ENCODE results near the gene NHLRC3.
"Not testable (repeated sequence)": the region's sequence is repeated elsewhere in the genome, so short reads cannot be mapped to it uniquely, and the experiment has no call there.

Gene NHLRC3

GRCh38 chr13:39054112-39054511, 15.9 kb downstream of the NHLRC3 start:
- TF ChIP-seq CTCF (IDR thresholded peaks at IDR 0.05; ENCODE audit: borderline replicate concordance, insufficient read depth, low read depth, low read length): no peak
- no peak overlapping the region for H3K4me3 ChIP-seq (ENCODE audit: low read depth, low read length)

GRCh38 chr13:39056018-39056417, 17.8 kb downstream of the NHLRC3 start:
- H3K4me3 ChIP-seq (ENCODE audit: low read depth, low read length): no peak overlapping the region

GRCh38 chr13:39058040-39058439, 19.8 kb downstream of the NHLRC3 start:
- no peak overlapping the region for H3K4me3 ChIP-seq (ENCODE audit: low read depth, low read length)
- no peak for TF ChIP-seq CTCF (IDR thresholded peaks at IDR 0.05; ENCODE audit: borderline replicate concordance, insufficient read depth, low read depth, low read length)

More at GRCh38 chr13:39056018-39056417, 17.8 kb downstream of the NHLRC3 start:
- no peak for TF ChIP-seq CTCF (IDR thresholded peaks at IDR 0.05; ENCODE audit: borderline replicate concordance, insufficient read depth, low read depth, low read length)

GRCh38 chr13:39062004-39062403, 23.7 kb downstream of the NHLRC3 start:
- H3K4me3 ChIP-seq (ENCODE audit: low read depth, low read length): no peak overlapping the region
- no peak for TF ChIP-seq CTCF (IDR thresholded peaks at IDR 0.05; ENCODE audit: borderline replicate concordance, insufficient read depth, low read depth, low read length)

GRCh38 chr13:39072842-39073241, 34.6 kb downstream of the NHLRC3 start:
- no peak for TF ChIP-seq CTCF (IDR thresholded peaks at IDR 0.05; ENCODE audit: borderline replicate concordance, insufficient read depth, low read depth, low read length)
- H3K4me3 ChIP-seq (ENCODE audit: low read depth, low read length): no peak overlapping the region

GRCh38 chr13:39073983-39074382, 35.7 kb downstream of the NHLRC3 start:
- TF ChIP-seq CTCF (IDR thresholded peaks at IDR 0.05; ENCODE audit: borderline replicate concordance, insufficient read depth, low read depth, low read length): no peak
- no peak overlapping the region for H3K4me3 ChIP-seq (ENCODE audit: low read depth, low read length)

GRCh38 chr13:39086251-39086945, 48.1 kb downstream of the NHLRC3 start:
- not testable (repeated sequence) for H3K4me3 ChIP-seq (ENCODE audit: low read depth, low read length)

All from GM12875 (cell line).